ENCODE results near the gene RIC1.

The RIC1 gene

DNA sequence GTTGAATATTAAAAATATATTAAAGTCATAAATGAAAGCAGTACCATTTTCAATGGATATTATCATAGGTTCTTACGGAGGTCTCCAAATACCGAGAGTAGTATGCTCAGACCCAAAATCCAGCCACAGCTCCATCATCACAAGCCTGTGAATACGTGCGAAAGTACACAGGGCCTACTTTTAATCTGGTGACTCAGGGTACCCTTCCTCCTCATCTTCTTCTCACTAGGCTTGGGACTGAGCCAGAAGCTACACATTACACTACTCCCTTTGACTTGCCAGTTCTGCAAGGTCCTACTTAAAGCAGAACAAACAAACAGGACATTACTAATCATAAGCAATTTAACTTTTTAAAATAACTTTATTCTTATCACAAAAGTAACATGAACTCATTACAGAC is 7.6 kb upstream of the RIC1 start:
- no peak overlapping the region for H3K4ac ChIP-seq (ENCODE audit: low read depth, low read length)

DNA sequence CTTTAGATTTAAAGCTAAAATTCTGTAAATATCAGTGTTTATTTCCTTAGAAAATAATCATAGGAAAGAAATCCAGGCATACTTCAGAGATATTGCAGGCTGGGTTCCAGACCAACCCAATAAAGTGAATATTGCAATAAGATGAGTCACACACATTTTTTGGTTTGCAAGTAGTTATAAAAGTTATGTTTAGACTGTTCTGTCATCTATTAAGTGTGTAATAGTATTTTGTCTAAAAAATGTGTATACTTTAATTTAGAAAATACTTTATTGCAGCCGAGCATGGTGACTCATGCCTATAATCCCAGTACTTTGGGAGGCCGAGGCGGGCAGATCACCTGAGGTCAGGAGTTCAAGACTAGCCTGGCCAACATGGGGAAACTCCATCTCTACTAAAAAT is 6.9 kb upstream of the RIC1 start:
- Histone ChIP-seq H3K4me1 (ENCODE audit: control insufficient read depth in 1 of 2, insufficient read depth in 2 of 2, low read length in 2 of 2) (no peaks in the 10 kb centered on the region), H3K14ac (ENCODE audit: low read length) (no peak overlapping the region), H2BK12ac (ENCODE audit: low read length) (no peak overlapping the region), H3K27ac (ENCODE audit: low read depth, low read length) (no peak overlapping the region), H4K12ac (ENCODE audit: low read depth, low read length) (no peak overlapping the region), H3K4ac (ENCODE audit: low read depth, low read length) (no peak overlapping the region), H2AFZ (ENCODE audit: insufficient read depth, low read length, poor library complexity) (no peak overlapping the region), H3K4me3 (ENCODE audit: low read depth, low read length) (no peak overlapping the region), H2AK5ac (ENCODE audit: low read length) (no peak overlapping the region), H3K23ac (ENCODE audit: low read length) (no peak overlapping the region), H3K79me2 (ENCODE audit: control insufficient read depth, insufficient read depth, low read length, poor library complexity) (no peaks in the 10 kb centered on the region), H2BK5ac (ENCODE audit: low read depth, low read length, poor library complexity) (no peak overlapping the region), H3K27me3 (ENCODE audit: insufficient read depth, low read length) (no peaks in the 10 kb centered on the region), H3K36me3 (ENCODE audit: control insufficient read depth in 1 of 2, insufficient read depth in 2 of 2, low read length in 2 of 2) (no peaks in the 10 kb centered on the region), H2BK120ac (ENCODE audit: insufficient read depth, low read length, poor library complexity) (no peak overlapping the region), H3K79me1 (ENCODE audit: low read length) (no peaks in the 10 kb centered on the region), H3K9me3 (ENCODE audit: insufficient read depth, low read depth, low read length) (no peaks in the 10 kb centered on the region), H3K4me2 (ENCODE audit: low read length) (no peak overlapping the region), H3K9ac (ENCODE audit: low read length) (no peak overlapping the region), H3K18ac (ENCODE audit: low read length) (no peak overlapping the region), H4K8ac (ENCODE audit: low read depth, low read length) (no peak overlapping the region), H4K91ac (ENCODE audit: low read depth, low read length) (no peak overlapping the region)
- no peak for DNase-seq
- WGBS (ENCODE audit: extremely low coverage, insufficient coverage, insufficient read length) = no CpG with 5 or more reads among the region's 3 CpGs

More for the DNA sequence above, 7.6 kb upstream of the RIC1 start:
- Histone ChIP-seq H3K36me3 (ENCODE audit: control insufficient read depth in 1 of 2, insufficient read depth in 2 of 2, low read length in 2 of 2) (no peaks in the 10 kb centered on the region), H3K79me1 (ENCODE audit: low read length) (no peaks in the 10 kb centered on the region), H3K9ac (ENCODE audit: low read length) (no peak overlapping the region), H2AK5ac (ENCODE audit: low read length) (no peak overlapping the region), H3K27ac (ENCODE audit: low read depth, low read length) (no peak overlapping the region), H3K14ac (ENCODE audit: low read length) (no peak overlapping the region), H2AFZ (ENCODE audit: insufficient read depth, low read length, poor library complexity) (no peak overlapping the region), H3K18ac (ENCODE audit: low read length) (no peak overlapping the region), H3K79me2 (ENCODE audit: control insufficient read depth, insufficient read depth, low read length, poor library complexity) (no peaks in the 10 kb centered on the region), H3K4me2 (ENCODE audit: low read length) (no peak overlapping the region), H4K91ac (ENCODE audit: low read depth, low read length) (no peak overlapping the region), H3K27me3 (ENCODE audit: insufficient read depth, low read length) (no peaks in the 10 kb centered on the region), H4K12ac (ENCODE audit: low read depth, low read length) (no peak overlapping the region), H4K8ac (ENCODE audit: low read depth, low read length) (no peak overlapping the region), H3K23ac (ENCODE audit: low read length) (no peak overlapping the region), H2BK5ac (ENCODE audit: low read depth, low read length, poor library complexity) (no peak overlapping the region), H3K4me3 (ENCODE audit: low read depth, low read length) (no peak overlapping the region), H2BK120ac (ENCODE audit: insufficient read depth, low read length, poor library complexity) (no peak overlapping the region), H2BK12ac (ENCODE audit: low read length) (no peak overlapping the region), H3K9me3 (ENCODE audit: insufficient read depth, low read depth, low read length) (no peaks in the 10 kb centered on the region), H3K4me1 (ENCODE audit: control insufficient read depth in 1 of 2, insufficient read depth in 2 of 2, low read length in 2 of 2) (no peaks in the 10 kb centered on the region)
- WGBS (ENCODE audit: extremely low coverage, insufficient coverage, insufficient read length) = no CpG with 5 or more reads among the region's 4 CpGs
- no peak for DNase-seq

- Histone ChIP-seq H2BK120ac (ENCODE audit: insufficient read depth, low read length, poor library complexity) (no peak overlapping the region), H3K79me1 (ENCODE audit: low read length) (peaks cover 12% of the 10 kb centered on the region), H3K36me3 (ENCODE audit: control insufficient read depth in 1 of 2, insufficient read depth in 2 of 2, low read length in 2 of 2) (no peaks in the 10 kb centered on the region), H4K12ac (ENCODE audit: low read depth, low read length) (no peak overlapping the region), H3K27ac (ENCODE audit: low read depth, low read length) (no peak overlapping the region), H3K79me2 (ENCODE audit: control insufficient read depth, insufficient read depth, low read length, poor library complexity) (peaks cover 9% of the 10 kb centered on the region), H2BK12ac (ENCODE audit: low read length) (no peak overlapping the region), H3K4me2 (ENCODE audit: low read length) (no peak overlapping the region), H4K8ac (ENCODE audit: low read depth, low read length) (no peak overlapping the region), H2AK5ac (ENCODE audit: low read length) (no peak overlapping the region), H3K4me3 (ENCODE audit: low read depth, low read length) (no peak overlapping the region), H3K27me3 (ENCODE audit: insufficient read depth, low read length) (no peaks in the 10 kb centered on the region), H3K9me3 (ENCODE audit: insufficient read depth, low read depth, low read length) (no peaks in the 10 kb centered on the region), H3K23ac (ENCODE audit: low read length) (no peak overlapping the region), H3K14ac (ENCODE audit: low read length) (no peak overlapping the region), H3K4me1 (ENCODE audit: control insufficient read depth in 1 of 2, insufficient read depth in 2 of 2, low read length in 2 of 2) (peaks cover 0 to 2% of the 10 kb centered on the region in 2 experiments), H2AFZ (ENCODE audit: insufficient read depth, low read length, poor library complexity) (no peak overlapping the region), H3K4ac (ENCODE audit: low read depth, low read length) (no peak overlapping the region), H4K91ac (ENCODE audit: low read depth, low read length) (no peak overlapping the region), H3K9ac (ENCODE audit: low read length) (no peak overlapping the region), H2BK5ac (ENCODE audit: low read depth, low read length, poor library complexity) (no peak overlapping the region), H3K18ac (ENCODE audit: low read length) (no peak overlapping the region)
- no CpG with 5 or more reads among the region's 2 CpGs for WGBS (ENCODE audit: extremely low coverage, insufficient coverage, insufficient read length)
- no peak for DNase-seq
These were observed 4.3 kb upstream of the RIC1 start for GRCh38 chr9:5624655-5625054.

- Histone ChIP-seq H3K9ac (ENCODE audit: low read length) (no peak overlapping the region), H3K4ac (ENCODE audit: low read depth, low read length) (no peak overlapping the region), H4K8ac (ENCODE audit: low read depth, low read length) (no peak overlapping the region), H3K14ac (ENCODE audit: low read length) (no peak overlapping the region), H3K4me1 (ENCODE audit: control insufficient read depth in 1 of 2, insufficient read depth in 2 of 2, low read length in 2 of 2) (peaks cover 0 to 2% of the 10 kb centered on the region in 2 experiments), H4K12ac (ENCODE audit: low read depth, low read length) (no peak overlapping the region), H3K9me3 (ENCODE audit: insufficient read depth, low read depth, low read length) (no peaks in the 10 kb centered on the region), H3K79me1 (ENCODE audit: low read length) (peaks cover 12% of the 10 kb centered on the region), H2BK12ac (ENCODE audit: low read length) (no peak overlapping the region), H3K18ac (ENCODE audit: low read length) (no peak overlapping the region), H4K91ac (ENCODE audit: low read depth, low read length) (no peak overlapping the region), H3K27me3 (ENCODE audit: insufficient read depth, low read length) (no peaks in the 10 kb centered on the region), H2BK120ac (ENCODE audit: insufficient read depth, low read length, poor library complexity) (no peak overlapping the region), H3K36me3 (ENCODE audit: control insufficient read depth in 1 of 2, insufficient read depth in 2 of 2, low read length in 2 of 2) (no peaks in the 10 kb centered on the region), H3K4me2 (ENCODE audit: low read length) (no peak overlapping the region), H3K4me3 (ENCODE audit: low read depth, low read length) (no peak overlapping the region), H3K23ac (ENCODE audit: low read length) (no peak overlapping the region), H3K79me2 (ENCODE audit: control insufficient read depth, insufficient read depth, low read length, poor library complexity) (peaks cover 14% of the 10 kb centered on the region), H2AFZ (ENCODE audit: insufficient read depth, low read length, poor library complexity) (no peak overlapping the region), H3K27ac (ENCODE audit: low read depth, low read length) (no peak overlapping the region), H2BK5ac (ENCODE audit: low read depth, low read length, poor library complexity) (no peak overlapping the region), H2AK5ac (ENCODE audit: low read length) (no peak overlapping the region)
- no CpG with 5 or more reads among the region's 5 CpGs for WGBS (ENCODE audit: extremely low coverage, insufficient coverage, insufficient read length)
- peak in 1 of 2 donors; percentile 49 for DNase-seq
These were observed 1.9 kb upstream of the RIC1 start for GRCh38 chr9:5626727-5627634.
